HepG2 (cell line): ENCODE data around the gene MYLK. TPM values are rescaled to one million over a fixed set of nuclear protein-coding genes. Genes with fewer than 3 reads are reported as not detected.

Source experiments
- CREB1 ChIP-seq, 2 experiments: fragments of 450-650 bp in 1 of 2; IDR thresholded peaks; 2 replicates each; pipeline ENCODE4 v1.6.1; 2016 to 2017; ENCODE audit warnings: control low read depth in 1 of 2, mild to moderate bottlenecking in 1 of 2, missing compliant biosample characterization in 1 of 2, missing genetic modification characterization in 1 of 2
- DNMT1 ChIP-seq: sonication (generic); formaldehyde crosslinking; IDR thresholded peaks from 2 replicates; pipeline ENCODE4 v1.5.1; 2020; ENCODE audit warnings: mild to moderate bottlenecking, missing genetic modification reagents
- EED ChIP-seq: sonication (generic); formaldehyde crosslinking; IDR thresholded peaks from 2 replicates; pipeline ENCODE4 v1.5.0; 2020; ENCODE audit warnings: mild to moderate bottlenecking, missing genetic modification reagents
- FOXA1 ChIP-seq, 2 experiments: fragments of 450-650 bp in 1 of 2; sonication (generic) in 1 of 2; formaldehyde crosslinking in 1 of 2; IDR thresholded peaks; 2 replicates each; pipeline versions ENCODE4 v1.4.0 to v1.6.1; 2016 to 2020; ENCODE audit warnings: missing genetic modification reagents in 1 of 2
- KAT8 ChIP-seq: IDR thresholded peaks from 2 replicates; pipeline ENCODE4 v1.6.1; 2016; ENCODE audit warnings: missing genetic modification reagents, missing compliant biosample characterization
- MIER3 ChIP-seq: IDR thresholded peaks from 2 replicates; pipeline ENCODE4 v1.6.1; 2016; ENCODE audit warnings: missing compliant biosample characterization, borderline replicate concordance
- NAIF1 ChIP-seq: sonication (generic); formaldehyde crosslinking; IDR thresholded peaks from 2 replicates; pipeline ENCODE4 v1.5.0; 2020; ENCODE audit warnings: mild to moderate bottlenecking, missing genetic modification reagents, borderline replicate concordance
- PCBP1 ChIP-seq: fragments of 200-400 bp; formaldehyde crosslinking; IDR thresholded peaks from 2 replicates; pipeline ENCODE4 v1.6.1; 2017; ENCODE audit warnings: mild to moderate bottlenecking, low read depth, low read length, borderline replicate concordance
- POLR2A ChIP-seq, 2 experiments: IDR thresholded peaks; 2 replicates each; pipeline ENCODE4 v1.6.1; 2011; ENCODE audit warnings: low read depth in 2 of 2, low read length in 2 of 2, mild to moderate bottlenecking in 1 of 2, moderate library complexity in 1 of 2; ENCODE audit not compliant: insufficient read depth in 1 of 2
- RBAK ChIP-seq: sonication (generic); formaldehyde crosslinking; IDR thresholded peaks from 2 replicates; pipeline ENCODE4 v1.5.1; 2020; ENCODE audit warnings: mild to moderate bottlenecking, missing genetic modification reagents
- SNAPC2 ChIP-seq: sonication (generic); formaldehyde crosslinking; IDR thresholded peaks from 2 replicates; pipeline ENCODE4 v1.8.1; 2022; ENCODE audit warnings: mild to moderate bottlenecking, missing genetic modification reagents
- TAF1 ChIP-seq: sonication (generic); formaldehyde crosslinking; IDR thresholded peaks from 2 replicates; pipeline ENCODE4 v1.4.0; 2020; ENCODE audit warnings: missing genetic modification reagents
- WIZ ChIP-seq: sonication (generic); formaldehyde crosslinking; IDR thresholded peaks from 2 replicates; pipeline ENCODE4 v1.5.1; 2020; ENCODE audit warnings: mild to moderate bottlenecking, missing genetic modification reagents
- ZBTB7B ChIP-seq: sonication (generic); formaldehyde crosslinking; IDR thresholded peaks from 2 replicates; pipeline ENCODE4 v1.4.0; 2020; ENCODE audit warnings: missing genetic modification reagents
- ZNF335 ChIP-seq: sonication (generic); formaldehyde crosslinking; IDR thresholded peaks from 2 replicates; pipeline ENCODE4 v1.4.0; 2020; ENCODE audit warnings: missing genetic modification reagents
- ZNF337 ChIP-seq: sonication (generic); formaldehyde crosslinking; IDR thresholded peaks from 2 replicates; pipeline ENCODE4 v1.5.1; 2020; ENCODE audit warnings: missing genetic modification reagents, low read depth, mild to moderate bottlenecking, borderline replicate concordance
- ZNF543 ChIP-seq: sonication (generic); formaldehyde crosslinking; IDR thresholded peaks from 2 replicates; pipeline ENCODE4 v1.4.0; 2020; ENCODE audit warnings: mild to moderate bottlenecking, missing genetic modification reagents
- ZSCAN31 ChIP-seq: sonication (generic); formaldehyde crosslinking; IDR thresholded peaks from 2 replicates; pipeline ENCODE4 v1.5.0; 2020; ENCODE audit warnings: low read depth, mild to moderate bottlenecking, missing genetic modification reagents
- polyA plus RNA-seq, 8 experiments: library from polyadenylated mRNA; depleted of rRNA in 3 of 8; stranded (reverse) in 7 of 8; unstranded in 1 of 8; fragments of >200 nt; fragmentation: Illumina TruSeq in 4 of 8; extraction: Trizol in 4 of 8; gene quantifications; 2 replicates each; pipeline versions ENCODE4 v1.2.1 to v1.2.3, GENCODE V29; 2011 to 2016; ENCODE audit warnings: low read depth in 4 of 8, missing spikeins in 1 of 8, mixed read lengths in 1 of 8; ENCODE audit not compliant: insufficient read depth in 1 of 8
- total RNA-seq, 5 experiments: library from RNA; depleted of rRNA; stranded (reverse); fragments of >200 nt; fragmentation: Illumina TruSeq; extraction: Trizol; gene quantifications; 2 replicates each; pipeline ENCODE4 v1.2.3, GENCODE V29; 2016; ENCODE audit warnings: low read depth in 1 of 5
- TF ChIP-seq, protein P1 (sequence below): sonication (generic); formaldehyde crosslinking; IDR thresholded peaks from 2 replicates; pipeline ENCODE4 v1.8.1; 2022; ENCODE audit warnings: mild to moderate bottlenecking, missing genetic modification reagents
- TF ChIP-seq, protein P2 (sequence below): sonication (generic); formaldehyde crosslinking; IDR thresholded peaks from 2 replicates; pipeline ENCODE4 v1.4.0; 2020; ENCODE audit warnings: mild to moderate bottlenecking, missing genetic modification reagents, borderline replicate concordance
- TF ChIP-seq, protein P3 (sequence below), 2 experiments: IDR thresholded peaks; 2 replicates each; pipeline ENCODE4 v1.6.1; 2011 to 2012; ENCODE audit warnings: low read length in 2 of 2, borderline replicate concordance in 1 of 2, low read depth in 1 of 2, mild to moderate bottlenecking in 1 of 2, moderate library complexity in 1 of 2
- TF ChIP-seq, protein P4 (sequence below): sonication (generic); formaldehyde crosslinking; IDR thresholded peaks from 2 replicates; pipeline ENCODE4 v1.4.0; 2020; ENCODE audit warnings: mild to moderate bottlenecking, missing genetic modification reagents

MYLK gene
- total and polyA plus RNA-seq, 2 of the 13 experiments (the other 11 are each of a cell fraction or from before 2014, with no cell fraction given), result 10.6 to 34.9 TPM

DNA sequence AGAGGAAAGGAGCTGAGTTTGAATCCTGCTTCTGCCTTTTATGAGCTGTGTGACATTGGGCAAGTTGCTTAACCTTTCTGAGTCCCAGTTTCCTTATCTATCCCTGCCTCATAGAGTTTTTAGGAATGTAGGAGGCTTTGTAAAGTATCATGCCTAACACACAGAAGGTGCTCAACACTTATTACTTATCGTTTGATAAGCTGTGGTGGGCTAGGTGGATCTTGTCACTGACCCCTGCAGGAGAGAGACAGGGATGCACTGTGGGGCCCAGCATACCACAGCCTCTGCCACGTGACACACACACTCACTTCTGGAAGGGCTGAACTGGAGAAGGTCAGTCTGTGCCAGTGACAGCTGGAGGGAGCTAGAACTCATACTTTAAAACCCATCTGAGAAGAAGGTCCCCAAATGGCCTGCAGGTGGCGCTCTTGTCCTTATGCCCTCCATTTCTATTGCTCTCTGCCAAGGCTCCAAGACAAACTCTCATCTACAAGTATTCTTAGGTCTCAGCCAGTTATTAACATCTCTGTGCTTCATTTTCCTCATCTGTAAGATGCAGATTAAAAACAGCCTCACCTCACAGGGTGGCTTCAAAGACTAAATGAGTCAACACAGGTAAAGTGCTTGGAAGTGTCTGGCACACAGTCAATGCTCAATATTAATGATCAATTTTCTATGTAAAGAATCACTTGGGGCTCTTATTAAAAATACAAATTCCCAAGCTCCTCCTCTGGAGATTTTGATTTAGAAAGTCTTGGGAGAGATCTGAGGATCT lies 241.8 kb downstream of the MYLK start (continued):
- TF ChIP-seq TAF1 (CRISPR knock-in tag), result no peak
- TF ChIP-seq POLR2A (IDR thresholded peaks at IDR 0.05; ENCODE audit: insufficient read depth in 1 of 2, low read depth in 2 of 2, low read length in 2 of 2), result no peak
- no peak for TF ChIP-seq NAIF1 (CRISPR knock-in tag)
- TF ChIP-seq ZNF543, result no peak
- no peak for TF ChIP-seq PCBP1
- TF ChIP-seq ZNF337 (CRISPR knock-in tag), result no peak
- TF ChIP-seq, protein P1, sequence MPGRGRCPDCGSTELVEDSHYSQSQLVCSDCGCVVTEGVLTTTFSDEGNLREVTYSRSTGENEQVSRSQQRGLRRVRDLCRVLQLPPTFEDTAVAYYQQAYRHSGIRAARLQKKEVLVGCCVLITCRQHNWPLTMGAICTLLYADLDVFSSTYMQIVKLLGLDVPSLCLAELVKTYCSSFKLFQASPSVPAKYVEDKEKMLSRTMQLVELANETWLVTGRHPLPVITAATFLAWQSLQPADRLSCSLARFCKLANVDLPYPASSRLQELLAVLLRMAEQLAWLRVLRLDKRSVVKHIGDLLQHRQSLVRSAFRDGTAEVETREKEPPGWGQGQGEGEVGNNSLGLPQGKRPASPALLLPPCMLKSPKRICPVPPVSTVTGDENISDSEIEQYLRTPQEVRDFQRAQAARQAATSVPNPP (CRISPR knock-in tag), result no peak
- no peak for TF ChIP-seq DNMT1 (CRISPR knock-in tag)
- TF ChIP-seq, protein P2, sequence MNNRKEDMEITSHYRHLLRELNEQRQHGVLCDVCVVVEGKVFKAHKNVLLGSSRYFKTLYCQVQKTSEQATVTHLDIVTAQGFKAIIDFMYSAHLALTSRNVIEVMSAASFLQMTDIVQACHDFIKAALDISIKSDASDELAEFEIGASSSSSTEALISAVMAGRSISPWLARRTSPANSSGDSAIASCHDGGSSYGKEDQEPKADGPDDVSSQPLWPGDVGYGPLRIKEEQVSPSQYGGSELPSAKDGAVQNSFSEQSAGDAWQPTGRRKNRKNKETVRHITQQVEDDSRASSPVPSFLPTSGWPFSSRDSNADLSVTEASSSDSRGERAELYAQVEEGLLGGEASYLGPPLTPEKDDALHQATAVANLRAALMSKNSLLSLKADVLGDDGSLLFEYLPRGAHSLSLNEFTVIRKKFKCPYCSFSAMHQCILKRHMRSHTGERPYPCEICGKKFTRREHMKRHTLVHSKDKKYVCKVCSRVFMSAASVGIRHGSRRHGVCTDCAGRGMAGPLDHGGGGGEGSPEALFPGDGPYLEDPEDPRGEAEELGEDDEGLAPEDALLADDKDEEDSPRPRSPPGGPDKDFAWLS (CRISPR knock-in tag), result no peak
- TF ChIP-seq ZNF335 (CRISPR knock-in tag), result peak; percentile 40; the same call in 1 of the 2 replicates
- no peak for TF ChIP-seq ZSCAN31 (CRISPR knock-in tag)
- TF ChIP-seq CREB1 (IDR thresholded peaks at IDR 0.05), result no peak
- TF ChIP-seq CREB1 (CRISPR knock-in tag; IDR thresholded peaks at IDR 0.05), result no peak
- TF ChIP-seq ZBTB7B (CRISPR knock-in tag), result no peak
- no peak for TF ChIP-seq WIZ (CRISPR knock-in tag)
- TF ChIP-seq EED (CRISPR knock-in tag), result no peak
- TF ChIP-seq, protein P3, sequence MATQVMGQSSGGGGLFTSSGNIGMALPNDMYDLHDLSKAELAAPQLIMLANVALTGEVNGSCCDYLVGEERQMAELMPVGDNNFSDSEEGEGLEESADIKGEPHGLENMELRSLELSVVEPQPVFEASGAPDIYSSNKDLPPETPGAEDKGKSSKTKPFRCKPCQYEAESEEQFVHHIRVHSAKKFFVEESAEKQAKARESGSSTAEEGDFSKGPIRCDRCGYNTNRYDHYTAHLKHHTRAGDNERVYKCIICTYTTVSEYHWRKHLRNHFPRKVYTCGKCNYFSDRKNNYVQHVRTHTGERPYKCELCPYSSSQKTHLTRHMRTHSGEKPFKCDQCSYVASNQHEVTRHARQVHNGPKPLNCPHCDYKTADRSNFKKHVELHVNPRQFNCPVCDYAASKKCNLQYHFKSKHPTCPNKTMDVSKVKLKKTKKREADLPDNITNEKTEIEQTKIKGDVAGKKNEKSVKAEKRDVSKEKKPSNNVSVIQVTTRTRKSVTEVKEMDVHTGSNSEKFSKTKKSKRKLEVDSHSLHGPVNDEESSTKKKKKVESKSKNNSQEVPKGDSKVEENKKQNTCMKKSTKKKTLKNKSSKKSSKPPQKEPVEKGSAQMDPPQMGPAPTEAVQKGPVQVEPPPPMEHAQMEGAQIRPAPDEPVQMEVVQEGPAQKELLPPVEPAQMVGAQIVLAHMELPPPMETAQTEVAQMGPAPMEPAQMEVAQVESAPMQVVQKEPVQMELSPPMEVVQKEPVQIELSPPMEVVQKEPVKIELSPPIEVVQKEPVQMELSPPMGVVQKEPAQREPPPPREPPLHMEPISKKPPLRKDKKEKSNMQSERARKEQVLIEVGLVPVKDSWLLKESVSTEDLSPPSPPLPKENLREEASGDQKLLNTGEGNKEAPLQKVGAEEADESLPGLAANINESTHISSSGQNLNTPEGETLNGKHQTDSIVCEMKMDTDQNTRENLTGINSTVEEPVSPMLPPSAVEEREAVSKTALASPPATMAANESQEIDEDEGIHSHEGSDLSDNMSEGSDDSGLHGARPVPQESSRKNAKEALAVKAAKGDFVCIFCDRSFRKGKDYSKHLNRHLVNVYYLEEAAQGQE (IDR thresholded peaks at IDR 0.05; ENCODE audit: borderline replicate concordance in 1 of 2, low read depth in 1 of 2, low read length in 2 of 2), result no peak
- TF ChIP-seq KAT8 (CRISPR knock-in tag), result peak; percentile 41; the same call in 1 of the 2 replicates
- no peak for TF ChIP-seq FOXA1 (IDR thresholded peaks at IDR 0.05)
- 0 out of 2 replicates have a peak, but pooled peaks have one; percentile 15 for TF ChIP-seq FOXA1 (CRISPR knock-in tag; IDR thresholded peaks at IDR 0.05)
- TF ChIP-seq RBAK (CRISPR knock-in tag), result no peak
- TF ChIP-seq, protein P4, sequence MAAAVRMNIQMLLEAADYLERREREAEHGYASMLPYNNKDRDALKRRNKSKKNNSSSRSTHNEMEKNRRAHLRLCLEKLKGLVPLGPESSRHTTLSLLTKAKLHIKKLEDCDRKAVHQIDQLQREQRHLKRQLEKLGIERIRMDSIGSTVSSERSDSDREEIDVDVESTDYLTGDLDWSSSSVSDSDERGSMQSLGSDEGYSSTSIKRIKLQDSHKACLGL (CRISPR knock-in tag), result no peak
- TF ChIP-seq MIER3 (CRISPR knock-in tag), result no peak
- TF ChIP-seq SNAPC2 (CRISPR knock-in tag), result no peak
